GM19099 (cell line): ENCODE data around the gene PIEZO1.

Source experiments
- POLR2A ChIP-seq: IDR thresholded peaks from 3 replicates; pipeline ENCODE4 v1.6.1; 2011; ENCODE audit warnings: low read depth; ENCODE audit not compliant: insufficient read length; ENCODE audit errors: extremely low read depth

Gene PIEZO1

GRCh38 chr16:88821168-88821850 is 36.3 kb upstream of the PIEZO1 start:
- TF ChIP-seq POLR2A, result no peak

DNA sequence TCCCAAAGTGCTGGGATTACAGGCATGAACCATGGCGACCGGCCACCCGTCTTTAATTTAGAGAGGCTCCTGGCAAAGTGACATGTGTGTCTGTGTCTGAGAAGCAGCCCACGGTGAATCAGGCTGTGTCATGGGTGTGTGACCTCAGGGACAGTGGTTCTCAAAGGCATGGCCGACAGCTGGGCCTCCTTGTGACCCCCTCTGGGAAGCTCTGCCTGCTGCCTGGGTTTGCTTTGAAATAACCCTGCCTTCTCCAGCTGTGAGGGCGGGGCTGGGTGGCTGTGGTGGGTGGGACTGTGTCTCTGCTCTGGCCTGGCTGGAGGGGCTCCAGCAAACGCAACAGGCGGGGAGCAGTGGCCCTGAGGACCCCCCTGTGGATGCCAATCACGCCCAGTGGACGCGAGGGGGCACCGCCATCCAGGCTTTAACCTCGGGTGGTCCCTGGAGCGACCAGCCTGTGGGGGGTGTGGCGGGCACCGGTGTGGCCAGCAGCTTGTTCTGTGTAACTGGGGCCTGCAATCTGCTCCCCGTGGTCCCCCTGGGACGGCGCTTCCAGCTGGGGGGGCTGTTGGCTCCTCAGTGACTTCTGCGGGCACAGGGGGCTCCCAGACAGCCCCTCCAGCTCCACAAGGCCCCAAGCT is 35.5 kb upstream of the PIEZO1 start:
- TF ChIP-seq POLR2A, result no peak

GRCh38 chr16:88819126-88819525 is 34.1 kb upstream of the PIEZO1 start:
- TF ChIP-seq POLR2A, result no peak

DNA sequence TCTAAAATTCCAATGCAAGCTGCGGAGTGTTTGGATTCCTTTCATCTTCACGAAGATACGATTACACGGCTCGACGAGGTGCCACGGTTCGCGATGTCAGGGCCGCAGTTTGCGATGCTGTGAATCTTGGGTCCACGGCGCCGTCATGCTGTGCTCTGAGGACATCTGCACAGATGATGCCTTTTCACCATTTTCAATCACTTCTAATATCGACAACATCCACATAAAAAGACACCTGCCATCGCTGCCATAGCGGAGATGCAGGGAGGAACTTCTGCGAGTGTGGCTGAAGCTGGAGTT is 33.5 kb upstream of the PIEZO1 start:
- no peak for TF ChIP-seq POLR2A

DNA sequence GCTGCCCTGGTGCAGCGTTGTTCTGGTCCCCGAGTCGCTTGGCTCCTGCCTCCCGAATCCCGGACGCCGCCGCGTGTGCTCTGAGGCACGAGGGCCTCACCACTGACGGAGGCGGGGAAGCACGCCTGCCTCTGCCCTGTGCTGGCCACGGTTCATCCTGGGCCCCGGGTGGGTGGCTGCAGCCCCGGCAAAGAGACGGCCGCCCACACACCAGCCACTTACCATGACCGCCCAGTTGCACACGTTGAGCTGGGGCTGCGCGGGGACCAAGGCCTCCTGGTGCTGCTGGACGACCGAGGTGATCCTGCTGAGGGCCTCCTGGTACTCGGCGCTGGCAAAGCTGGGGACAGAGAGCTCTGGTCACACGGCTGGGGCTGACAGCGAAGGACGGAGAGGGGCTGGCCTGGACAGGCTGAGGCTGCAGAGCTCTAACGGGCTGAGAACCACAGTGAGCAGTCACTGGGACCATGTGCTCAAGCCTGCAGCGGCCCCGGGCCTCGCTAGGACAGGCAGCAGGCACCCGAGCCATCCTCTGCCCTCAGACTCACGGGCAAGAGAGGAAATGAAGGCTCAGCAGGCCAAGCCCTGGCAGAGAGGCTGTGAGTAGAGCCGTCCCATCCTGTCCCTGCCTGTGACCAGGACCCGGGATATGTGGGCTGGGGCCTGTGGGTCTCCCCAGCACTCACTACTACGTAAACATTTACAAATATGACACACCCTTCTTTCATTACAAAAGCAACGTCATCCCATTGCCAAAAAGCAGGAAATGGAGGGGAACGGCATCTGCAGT is 33.0 kb upstream of the PIEZO1 start:
- TF ChIP-seq POLR2A, result no peak

GRCh38 chr16:88816736-88817535 is 31.9 kb upstream of the PIEZO1 start:
- no peak for TF ChIP-seq POLR2A

DNA sequence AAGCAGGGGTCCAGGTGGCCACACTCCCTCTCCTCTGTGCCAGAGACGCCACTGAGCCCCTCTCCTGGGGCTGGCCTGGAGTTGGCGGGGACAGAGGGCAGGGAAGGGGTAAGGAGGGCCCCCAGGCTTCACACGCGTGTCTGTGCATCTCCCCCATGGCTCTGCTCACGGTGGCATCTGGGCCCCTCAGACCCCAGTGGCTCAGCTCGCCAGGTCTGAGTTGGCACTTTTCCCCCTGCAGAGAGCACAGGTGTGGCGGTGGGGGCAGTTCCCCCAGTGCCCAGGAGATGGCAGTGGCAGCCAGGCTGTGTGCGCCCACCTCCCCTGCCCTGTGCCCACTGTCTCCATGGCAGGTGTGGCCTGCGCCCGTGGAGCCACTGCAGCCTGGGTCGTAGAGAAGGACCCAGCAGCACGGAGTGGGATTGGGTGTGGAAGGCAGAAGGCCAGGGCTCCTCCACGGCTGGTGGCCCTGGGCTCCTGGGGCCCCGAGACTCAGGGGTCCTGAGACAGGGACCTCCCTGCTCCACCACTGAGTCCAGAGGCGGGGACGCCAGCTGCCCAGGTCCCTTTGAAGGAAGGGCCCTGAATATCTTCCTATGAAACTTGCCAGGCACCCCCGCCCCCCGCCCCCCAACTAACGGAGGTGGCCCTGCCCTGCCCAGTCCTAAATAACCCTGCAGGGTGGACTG is 31.0 kb upstream of the PIEZO1 start:
- TF ChIP-seq POLR2A, result no peak

- no peak for TF ChIP-seq POLR2A
Measured at GRCh38 chr16:88815227-88815626, 30.2 kb upstream of the PIEZO1 start.

DNA sequence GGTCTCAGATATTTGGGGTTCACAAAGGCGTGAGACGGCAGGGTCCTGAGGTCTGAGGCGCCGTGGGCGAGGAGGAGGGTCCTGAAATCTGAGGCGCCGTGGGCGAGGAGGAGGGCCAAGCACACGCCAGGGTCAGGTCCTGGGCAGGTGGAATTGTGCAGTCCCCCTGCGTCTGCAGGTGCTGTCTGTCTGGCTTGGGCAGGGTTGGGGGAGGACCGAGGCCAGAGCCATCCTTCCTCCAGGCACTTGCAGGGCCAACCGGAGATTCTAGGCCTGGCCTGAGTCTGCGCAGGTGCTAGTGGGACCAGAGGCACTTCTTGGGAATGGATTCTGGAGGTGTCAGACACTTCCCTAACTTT is 29.1 kb upstream of the PIEZO1 start:
- TF ChIP-seq POLR2A, result no peak

DNA sequence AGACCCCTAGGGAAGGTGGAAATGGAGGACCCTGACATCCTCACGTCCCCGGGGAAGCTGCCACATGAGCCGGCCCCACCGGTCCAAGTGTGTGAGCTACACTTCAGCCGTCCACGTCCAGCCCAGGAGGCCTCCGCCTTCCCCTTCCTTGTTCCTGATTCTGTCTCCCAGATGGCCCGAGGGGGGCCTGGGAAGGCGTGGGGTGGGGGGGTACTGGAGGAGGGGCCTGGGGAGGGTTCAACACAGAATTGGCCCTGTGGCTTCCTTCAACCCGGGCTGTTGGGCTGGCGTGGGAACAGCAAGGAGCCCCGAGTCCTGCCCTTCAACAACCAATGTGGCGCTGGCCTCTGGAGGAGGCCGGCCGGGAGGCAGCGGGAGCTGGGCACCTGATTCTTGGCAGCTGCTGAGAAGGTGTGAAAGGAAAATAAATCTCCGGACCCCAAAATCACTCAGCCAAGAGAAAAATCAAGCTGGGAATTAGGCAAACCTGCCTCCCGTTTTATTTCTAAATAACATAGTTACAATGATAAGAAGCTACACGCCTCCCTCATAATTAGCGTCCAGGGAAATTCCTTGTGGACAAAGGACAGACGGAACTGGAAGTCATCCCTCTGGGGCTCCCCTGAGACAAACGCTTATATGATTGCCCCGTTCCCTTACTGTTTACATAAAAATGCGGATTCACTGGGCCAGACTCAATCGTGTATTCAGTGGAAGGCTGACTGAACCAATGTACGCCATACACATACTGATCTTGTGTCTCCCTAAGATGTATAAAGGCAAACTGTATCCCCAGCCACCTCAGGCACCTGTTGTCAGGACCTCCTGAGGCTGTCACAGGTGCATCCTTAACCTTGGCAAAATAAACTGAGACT is 28.5 kb upstream of the PIEZO1 start:
- TF ChIP-seq POLR2A, result no peak

DNA sequence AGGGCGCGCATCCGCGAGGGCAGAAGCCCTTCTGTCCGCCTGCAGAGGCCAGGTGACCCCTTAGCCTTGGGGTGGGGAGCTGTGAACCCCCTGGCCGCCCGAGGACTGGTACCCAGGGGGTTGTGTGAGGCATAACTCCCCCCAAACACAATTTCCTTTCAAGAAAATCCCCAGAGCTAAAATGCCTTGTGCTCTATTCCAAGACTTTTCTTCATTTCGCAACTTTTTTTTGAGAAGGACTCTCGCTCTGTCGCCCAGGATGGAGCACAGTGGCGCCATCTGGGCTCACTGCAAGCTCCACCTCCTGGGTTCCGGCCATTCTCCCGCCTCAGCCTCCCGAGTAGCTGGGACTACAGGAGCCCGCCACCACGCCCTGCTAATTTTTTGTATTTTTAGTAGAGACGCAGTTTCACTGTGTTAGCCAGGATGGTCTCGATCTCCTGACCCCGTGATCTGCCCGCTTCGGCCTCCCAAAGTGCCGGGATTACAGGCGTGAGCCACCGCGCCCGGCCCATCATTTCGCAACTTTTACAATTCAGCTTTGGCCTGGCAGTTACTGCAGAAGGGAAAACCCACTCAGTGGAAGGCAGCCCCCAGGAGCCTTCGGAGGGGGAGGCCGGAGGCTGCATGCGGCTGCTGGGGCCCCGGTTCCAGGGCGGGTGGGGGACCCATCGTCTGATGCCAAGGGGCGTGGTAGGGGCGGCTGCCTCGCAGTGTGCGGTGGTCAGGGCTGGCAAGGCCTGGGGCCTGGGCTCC is 27.7 kb upstream of the PIEZO1 start:
- TF ChIP-seq POLR2A, result no peak

- TF ChIP-seq POLR2A, result peak; percentile 91
Measured at GRCh38 chr16:88811769-88812512, 26.9 kb upstream of the PIEZO1 start, which contains the start of gene APRT. Gene APRT, minus strand, starts transcription at chr16:88811928. Its CDS starts 29 bp downstream, at chr16:88811899.

DNA sequence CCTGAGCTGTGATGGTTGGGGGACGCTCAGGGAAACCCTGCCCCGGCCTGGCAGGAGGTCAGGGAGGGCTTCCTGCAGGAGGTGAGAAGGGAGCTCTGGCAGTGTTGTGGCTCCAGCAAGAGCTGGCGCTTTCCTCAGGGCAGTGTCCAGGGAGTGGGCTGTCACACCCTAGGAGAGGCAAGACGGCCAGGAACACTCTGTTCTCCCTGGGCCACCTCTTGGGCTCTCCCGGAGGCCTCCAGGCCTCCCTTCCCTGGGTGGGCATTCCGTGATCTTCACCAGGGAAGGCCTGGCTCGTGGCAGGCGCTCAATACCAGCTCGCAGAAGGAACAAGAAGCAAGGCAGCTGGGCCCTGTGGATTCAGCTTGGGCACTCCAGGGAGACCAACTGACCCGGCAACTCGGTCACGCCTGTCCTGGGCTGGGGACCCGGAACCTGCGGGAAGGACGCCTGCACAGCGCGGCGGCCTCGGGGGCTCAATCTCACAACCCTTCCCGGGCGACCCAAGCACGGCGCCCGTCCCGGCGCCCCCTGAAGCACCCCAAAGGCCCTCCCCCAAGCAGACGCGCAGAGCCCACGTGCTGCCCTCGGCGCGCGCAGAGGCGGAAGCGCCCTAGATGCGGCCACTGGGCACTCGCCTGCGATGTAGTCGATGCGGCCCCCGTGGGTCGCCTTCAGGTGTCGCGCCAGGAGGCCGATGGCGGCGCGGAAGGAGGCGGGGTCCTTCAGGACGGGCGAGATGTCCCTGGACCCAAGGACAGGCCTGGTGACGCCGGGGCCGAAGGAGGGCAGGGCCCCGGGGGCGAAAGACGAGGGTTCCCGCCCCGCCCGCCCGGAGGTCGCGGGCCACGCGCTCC is 26.1 kb upstream of the PIEZO1 start:
- peak; percentile 79 for TF ChIP-seq POLR2A
